B cell (primary cell): ENCODE results near the gene PLEKHG4.

ENCODE experiments used
- CTCF ChIP-seq: fragments of 200-600 bp; IDR thresholded peaks from one replicate; pipeline ENCODE4 v1.8.0; 2022; ENCODE audit warnings: antibody characterized with exemption, mild to moderate bottlenecking
- EZH2 ChIP-seq: IDR thresholded peaks from 2 replicates; pipeline ENCODE4 v1.6.1; 2012; ENCODE audit warnings: borderline replicate concordance, low read depth, mild to moderate bottlenecking, moderate library complexity, low read length; ENCODE audit not compliant: insufficient read depth, poor library complexity, severe bottlenecking

GRCh38 chr16:67246756-67247191, 32.6 kb upstream of the PLEKHG4 start:
- TF ChIP-seq EZH2 (no peak), CTCF (no peak)
